Measurements from ENCODE around the gene SIPA1.

Gene SIPA1

GRCh38 chr11:65624931-65625627 is 12.8 kb upstream of the SIPA1 start:
- Histone ChIP-seq H4K8ac (ENCODE audit: low read depth, low read length) (no peak overlapping the region), H3K14ac (ENCODE audit: low read length) (no peak overlapping the region), H3K27me3 (ENCODE audit: insufficient read depth, low read length) (no peaks in the 10 kb centered on the region), H2AFZ (ENCODE audit: insufficient read depth, low read length, poor library complexity) (no peak overlapping the region), H2AK5ac (ENCODE audit: low read length) (no peak overlapping the region), H3K9me3 (ENCODE audit: insufficient read depth, low read depth, low read length) (peaks cover 3% of the 10 kb centered on the region), H3K79me1 (ENCODE audit: low read length) (no peaks in the 10 kb centered on the region), H4K12ac (ENCODE audit: low read depth, low read length) (no peak overlapping the region), H3K4me2 (ENCODE audit: low read length) (no peak overlapping the region), H2BK5ac (ENCODE audit: low read depth, low read length, poor library complexity) (no peak overlapping the region), H3K9ac (ENCODE audit: low read length) (no peak overlapping the region), H3K4ac (ENCODE audit: low read depth, low read length) (no peak overlapping the region), H3K36me3 (ENCODE audit: control insufficient read depth in 1 of 2, insufficient read depth in 2 of 2, low read length in 2 of 2) (peaks cover 94 to 95% of the 10 kb centered on the region in 2 experiments), H2BK12ac (ENCODE audit: low read length) (no peak overlapping the region), H3K18ac (ENCODE audit: low read length) (no peak overlapping the region), H3K79me2 (ENCODE audit: control insufficient read depth, insufficient read depth, low read length, poor library complexity) (no peaks in the 10 kb centered on the region), H4K91ac (ENCODE audit: low read depth, low read length) (no peak overlapping the region), H2BK120ac (ENCODE audit: insufficient read depth, low read length, poor library complexity) (no peak overlapping the region), H3K27ac (ENCODE audit: low read depth, low read length) (no peak overlapping the region), H3K4me1 (ENCODE audit: control insufficient read depth in 1 of 2, insufficient read depth in 2 of 2, low read length in 2 of 2) (no peaks in the 10 kb centered on the region), H3K23ac (ENCODE audit: low read length) (no peak overlapping the region), H3K4me3 (ENCODE audit: low read depth, low read length) (no peak overlapping the region)
- no CpG with 5 or more reads among the region's 30 CpGs for WGBS (ENCODE audit: extremely low coverage, insufficient coverage, insufficient read length)
- DNase-seq, result no peak

GRCh38 chr11:65625628-65626342 is 12.1 kb upstream of the SIPA1 start:
- WGBS (ENCODE audit: extremely low coverage, insufficient coverage, insufficient read length), result no CpG with 5 or more reads among the region's 30 CpGs
- Histone ChIP-seq H2BK5ac (ENCODE audit: low read depth, low read length, poor library complexity) (no peak overlapping the region), H3K36me3 (ENCODE audit: control insufficient read depth in 1 of 2, insufficient read depth in 2 of 2, low read length in 2 of 2) (peaks cover 94 to 95% of the 10 kb centered on the region in 2 experiments), H3K14ac (ENCODE audit: low read length) (no peak overlapping the region), H4K8ac (ENCODE audit: low read depth, low read length) (no peak overlapping the region), H2BK120ac (ENCODE audit: insufficient read depth, low read length, poor library complexity) (no peak overlapping the region), H3K27ac (ENCODE audit: low read depth, low read length) (no peak overlapping the region), H3K4ac (ENCODE audit: low read depth, low read length) (no peak overlapping the region), H3K9me3 (ENCODE audit: insufficient read depth, low read depth, low read length) (peaks cover 3% of the 10 kb centered on the region), H4K91ac (ENCODE audit: low read depth, low read length) (no peak overlapping the region), H3K18ac (ENCODE audit: low read length) (no peak overlapping the region), H2AK5ac (ENCODE audit: low read length) (no peak overlapping the region), H3K4me1 (ENCODE audit: control insufficient read depth in 1 of 2, insufficient read depth in 2 of 2, low read length in 2 of 2) (no peaks in the 10 kb centered on the region), H3K4me3 (ENCODE audit: low read depth, low read length) (no peak overlapping the region), H2BK12ac (ENCODE audit: low read length) (no peak overlapping the region), H2AFZ (ENCODE audit: insufficient read depth, low read length, poor library complexity) (no peak overlapping the region), H3K79me2 (ENCODE audit: control insufficient read depth, insufficient read depth, low read length, poor library complexity) (no peaks in the 10 kb centered on the region), H3K9ac (ENCODE audit: low read length) (no peak overlapping the region), H3K27me3 (ENCODE audit: insufficient read depth, low read length) (no peaks in the 10 kb centered on the region), H3K4me2 (ENCODE audit: low read length) (no peak overlapping the region), H3K23ac (ENCODE audit: low read length) (no peak overlapping the region), H4K12ac (ENCODE audit: low read depth, low read length) (no peak overlapping the region), H3K79me1 (ENCODE audit: low read length) (no peaks in the 10 kb centered on the region)
- DNase-seq, result peak in 1 of 2 donors; percentile 37

GRCh38 chr11:65627202-65627601 is 10.7 kb upstream of the SIPA1 start:
- Histone ChIP-seq H3K14ac (ENCODE audit: low read length) (no peak overlapping the region), H3K9ac (ENCODE audit: low read length) (no peak overlapping the region), H2BK120ac (ENCODE audit: insufficient read depth, low read length, poor library complexity) (no peak overlapping the region), H2AK5ac (ENCODE audit: low read length) (no peak overlapping the region), H4K12ac (ENCODE audit: low read depth, low read length) (no peak overlapping the region), H3K36me3 (ENCODE audit: control insufficient read depth in 1 of 2, insufficient read depth in 2 of 2, low read length in 2 of 2) (peaks cover 90 to 91% of the 10 kb centered on the region in 2 experiments), H3K79me1 (ENCODE audit: low read length) (no peaks in the 10 kb centered on the region), H3K79me2 (ENCODE audit: control insufficient read depth, insufficient read depth, low read length, poor library complexity) (no peaks in the 10 kb centered on the region), H4K91ac (ENCODE audit: low read depth, low read length) (no peak overlapping the region), H3K4me3 (ENCODE audit: low read depth, low read length) (no peak overlapping the region), H2BK5ac (ENCODE audit: low read depth, low read length, poor library complexity) (no peak overlapping the region), H3K27ac (ENCODE audit: low read depth, low read length) (no peak overlapping the region), H3K27me3 (ENCODE audit: insufficient read depth, low read length) (no peaks in the 10 kb centered on the region), H4K8ac (ENCODE audit: low read depth, low read length) (no peak overlapping the region), H2BK12ac (ENCODE audit: low read length) (no peak overlapping the region), H3K23ac (ENCODE audit: low read length) (no peak overlapping the region), H3K9me3 (ENCODE audit: insufficient read depth, low read depth, low read length) (peaks cover 3% of the 10 kb centered on the region), H3K4me2 (ENCODE audit: low read length) (no peak overlapping the region), H3K4ac (ENCODE audit: low read depth, low read length) (no peak overlapping the region), H3K18ac (ENCODE audit: low read length) (no peak overlapping the region), H2AFZ (ENCODE audit: insufficient read depth, low read length, poor library complexity) (no peak overlapping the region), H3K4me1 (ENCODE audit: control insufficient read depth in 1 of 2, insufficient read depth in 2 of 2, low read length in 2 of 2) (no peaks in the 10 kb centered on the region)
- DNase-seq, result no peak
- no CpG with 5 or more reads among the region's 13 CpGs for WGBS (ENCODE audit: extremely low coverage, insufficient coverage, insufficient read length)

- H4K8ac ChIP-seq (ENCODE audit: low read depth, low read length), result no peak overlapping the region
- no peak overlapping the region for H3K4ac ChIP-seq (ENCODE audit: low read depth, low read length)
- no CpG with 5 or more reads among the region's 14 CpGs for WGBS (ENCODE audit: extremely low coverage, insufficient coverage, insufficient read length)
- H3K27ac ChIP-seq (ENCODE audit: low read depth, low read length), result no peak overlapping the region
- no peaks in the 10 kb centered on the region for H3K4me1 ChIP-seq (ENCODE audit: control insufficient read depth in 1 of 2, insufficient read depth in 2 of 2, low read length in 2 of 2)
- H3K9ac ChIP-seq (ENCODE audit: low read length), result no peak overlapping the region
- no peak for DNase-seq
- no peak overlapping the region for H2AFZ ChIP-seq (ENCODE audit: insufficient read depth, low read length, poor library complexity)
- H3K36me3 ChIP-seq (ENCODE audit: control insufficient read depth in 1 of 2, insufficient read depth in 2 of 2, low read length in 2 of 2), result peaks cover 85 to 90% of the 10 kb centered on the region in 2 experiments
- no peak overlapping the region for H2AK5ac ChIP-seq (ENCODE audit: low read length)
- H4K12ac ChIP-seq (ENCODE audit: low read depth, low read length), result no peak overlapping the region
- H3K4me3 ChIP-seq (ENCODE audit: low read depth, low read length), result no peak overlapping the region
- H4K91ac ChIP-seq (ENCODE audit: low read depth, low read length), result no peak overlapping the region
- H3K79me2 ChIP-seq (ENCODE audit: control insufficient read depth, insufficient read depth, low read length, poor library complexity), result no peaks in the 10 kb centered on the region
- no peak overlapping the region for H3K18ac ChIP-seq (ENCODE audit: low read length)
- no peak overlapping the region for H3K14ac ChIP-seq (ENCODE audit: low read length)
- H3K27me3 ChIP-seq (ENCODE audit: insufficient read depth, low read length), result no peaks in the 10 kb centered on the region
- no peak overlapping the region for H3K23ac ChIP-seq (ENCODE audit: low read length)
- no peak overlapping the region for H2BK120ac ChIP-seq (ENCODE audit: insufficient read depth, low read length, poor library complexity)
- no peak overlapping the region for H3K4me2 ChIP-seq (ENCODE audit: low read length)
- H3K79me1 ChIP-seq (ENCODE audit: low read length), result no peaks in the 10 kb centered on the region
- H2BK5ac ChIP-seq (ENCODE audit: low read depth, low read length, poor library complexity), result no peak overlapping the region
- peaks cover 3% of the 10 kb centered on the region for H3K9me3 ChIP-seq (ENCODE audit: insufficient read depth, low read depth, low read length)
- no peak overlapping the region for H2BK12ac ChIP-seq (ENCODE audit: low read length)
Measured at GRCh38 chr11:65629579-65629978, 8.3 kb upstream of the SIPA1 start.
